Activated T-helper 17 cell treated with anti-CD3 and anti-CD28 coated beads, Interleukin-2, amount 50 U/mL, for 72 hours (primary cell): Measurements from ENCODE around the gene GPR171. TPM values are rescaled to one million over a fixed set of nuclear protein-coding genes. Genes with fewer than 3 reads are reported as not detected.
A peak's percentile ranks its signal among the peaks of the same experiment; 100 is the strongest.
"Not testable (repeated sequence)": the region's sequence is repeated elsewhere in the genome, so short reads cannot be mapped to it uniquely, and the experiment has no call there.

Experiments
- ATAC-seq: fragments of 150-1000 bp; cut with Tn5 transposase; replicated peaks from 2 replicates; pipeline ENCODE4 v1.10.0; 2021; ENCODE audit warnings: mild to moderate bottlenecking, moderate library complexity
- H3K27ac Mint-ChIP-seq: one replicate; pipeline ENCODE4 v1.8.0; 2022; ENCODE audit warnings: mixed read lengths
- H3K27me3 Mint-ChIP-seq: one replicate; pipeline ENCODE4 v1.8.0; 2022; ENCODE audit warnings: mixed read lengths
- H3K36me3 Mint-ChIP-seq: one replicate; pipeline ENCODE4 v1.8.0; 2022; ENCODE audit warnings: low read depth, mild to moderate bottlenecking, mixed read lengths
- H3K4me1 Mint-ChIP-seq: one replicate; pipeline ENCODE4 v1.8.0; 2022; ENCODE audit warnings: mixed read lengths
- H3K4me3 Mint-ChIP-seq: one replicate; pipeline ENCODE4 v1.8.0; 2022; ENCODE audit warnings: mild to moderate bottlenecking, mixed read lengths
- H3K9me3 Mint-ChIP-seq: one replicate; pipeline ENCODE4 v1.8.0; 2022; ENCODE audit warnings: mixed read lengths
- total RNA-seq, 2 donors: library from RNA; stranded (reverse); gene quantifications; one replicate each; pipeline ENCODE4 v1.2.3, GENCODE V29; 2022

GPR171 gene
- total RNA-seq, 2 donors from 2014 or later = 108 to 131 TPM

DNA sequence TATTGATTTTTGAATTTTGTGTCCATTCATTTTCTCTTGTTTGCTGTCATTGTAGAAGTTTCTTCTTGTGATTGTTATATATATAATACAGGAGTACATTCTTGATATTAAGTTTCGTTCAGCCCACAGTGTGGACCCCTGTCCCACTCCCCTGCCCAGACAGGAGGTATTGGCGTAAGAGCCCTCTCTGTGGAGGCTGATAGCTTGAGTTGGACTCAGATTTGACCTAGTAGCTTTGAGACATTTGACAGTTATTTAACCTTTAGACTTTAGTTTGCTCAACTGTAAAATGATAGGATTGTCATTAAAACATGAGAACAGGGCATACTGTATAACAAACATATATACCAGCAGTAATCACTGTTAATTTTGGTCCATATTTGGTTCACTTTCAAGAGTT, 27.1 kb downstream of the GPR171 start:
- Mint-ChIP-seq H3K4me1 (peaks cover 17% of the 10 kb centered on the region), H3K36me3 (no peaks in the 10 kb centered on the region), H3K4me3 (no peak overlapping the region), H3K27ac (no peak overlapping the region), H3K9me3 (no peaks in the 10 kb centered on the region), H3K27me3 (no peaks in the 10 kb centered on the region)
- no peak for ATAC-seq

DNA sequence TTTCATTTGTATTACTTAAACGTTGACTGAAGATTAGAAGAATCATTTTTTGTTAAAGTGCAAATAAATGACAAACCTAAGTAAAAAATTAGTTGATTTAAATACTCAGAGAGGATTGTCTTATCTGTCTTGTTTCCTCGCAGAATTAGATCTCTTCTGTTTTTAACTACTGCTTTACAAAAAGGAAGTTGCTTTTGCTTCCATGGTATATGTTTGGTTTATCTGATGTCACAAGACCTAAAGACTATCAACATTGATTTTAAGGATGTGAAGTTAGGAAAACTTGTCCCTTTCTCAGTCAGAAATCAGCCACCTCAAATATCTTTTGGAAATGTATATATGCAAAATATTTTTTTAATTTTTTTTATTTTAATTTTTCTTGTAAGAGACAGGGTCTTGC, 28.7 kb downstream of the GPR171 start:
- no peaks in the 10 kb centered on the region for H3K27me3 Mint-ChIP-seq
- ATAC-seq = no peak
- H3K27ac Mint-ChIP-seq = no peak overlapping the region
- H3K9me3 Mint-ChIP-seq = no peaks in the 10 kb centered on the region
- H3K36me3 Mint-ChIP-seq = no peaks in the 10 kb centered on the region
- H3K4me1 Mint-ChIP-seq = peaks cover 30% of the 10 kb centered on the region
- H3K4me3 Mint-ChIP-seq = no peak overlapping the region

DNA sequence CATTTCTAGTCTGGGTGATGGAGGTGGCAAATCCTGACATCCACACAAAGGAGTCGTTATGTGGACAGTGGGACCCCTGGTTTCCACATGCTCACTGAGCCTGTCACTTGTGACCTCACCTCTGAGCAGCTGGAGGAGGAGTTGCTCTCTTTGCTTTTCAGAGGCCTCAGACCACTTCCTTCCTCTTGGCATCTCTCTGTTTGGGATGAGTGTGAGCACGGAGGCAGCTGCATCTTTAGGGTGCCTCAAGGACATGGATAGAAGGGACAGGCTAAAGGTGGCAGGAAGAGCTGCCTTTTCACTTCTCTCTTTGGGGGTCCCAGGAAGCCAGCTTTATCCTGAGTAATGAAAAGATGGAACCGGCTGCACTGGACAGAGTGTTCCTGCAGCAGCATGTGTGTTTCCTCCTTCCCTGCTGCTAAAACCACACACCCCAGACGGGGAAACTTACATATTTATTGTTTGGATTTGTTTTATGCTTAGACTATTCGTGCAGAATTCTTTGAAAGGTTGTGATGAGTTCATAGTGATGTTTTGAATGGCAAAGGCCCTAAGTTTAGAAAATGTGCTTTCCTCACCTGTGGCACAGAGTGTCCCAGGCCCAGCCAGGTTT, 31.8 kb downstream of the GPR171 start:
- peak overlapping the region; percentile 80 for H3K27ac Mint-ChIP-seq
- H3K9me3 Mint-ChIP-seq = no peaks in the 10 kb centered on the region
- peaks cover 30% of the 10 kb centered on the region for H3K4me1 Mint-ChIP-seq
- peak overlapping the region; percentile 78 for H3K4me3 Mint-ChIP-seq
- ATAC-seq = peak; percentile 77
- no peaks in the 10 kb centered on the region for H3K27me3 Mint-ChIP-seq
- no peaks in the 10 kb centered on the region for H3K36me3 Mint-ChIP-seq

DNA sequence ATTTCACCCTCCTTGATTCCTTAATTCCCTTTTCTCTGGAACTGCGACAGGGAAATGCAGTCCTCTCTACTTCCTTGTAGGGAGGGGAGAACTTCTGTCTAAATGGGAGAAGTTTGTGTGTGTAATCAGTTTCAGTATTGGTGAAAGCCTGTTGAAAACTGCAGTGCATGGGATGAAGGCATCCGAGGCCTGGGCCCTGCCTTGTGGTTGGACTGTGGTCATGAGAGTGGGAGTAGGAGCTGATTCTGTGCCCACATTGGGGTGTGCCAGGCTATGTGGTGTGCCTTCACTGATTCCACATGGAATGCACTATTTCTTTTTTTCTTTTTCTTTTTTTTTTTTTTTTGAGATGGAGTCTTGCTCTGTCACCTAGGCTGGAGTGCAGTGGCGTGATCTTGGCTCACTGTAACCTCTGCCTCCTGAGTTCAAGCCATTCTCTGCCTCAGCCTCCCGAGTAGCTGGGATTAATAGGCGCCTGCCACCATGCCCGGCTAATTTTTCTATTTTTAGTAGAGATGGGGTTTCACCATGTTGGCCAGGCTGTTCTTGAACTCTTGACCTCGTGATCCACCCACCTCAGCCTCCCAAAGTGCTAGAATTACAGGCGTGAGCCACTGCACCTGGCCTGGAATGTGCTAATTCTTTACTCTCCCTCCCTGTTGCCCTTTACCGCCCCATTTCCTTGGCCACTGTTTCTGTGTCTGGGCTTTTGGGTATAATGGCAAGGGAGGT, 32.9 kb downstream of the GPR171 start:
- Mint-ChIP-seq H3K4me1 (peaks cover 30% of the 10 kb centered on the region), H3K4me3 (peak overlapping the region; percentile 78), H3K27ac (peak overlapping the region; percentile 80)
- not testable (repeated sequence) for H3K9me3 Mint-ChIP-seq, H3K36me3 Mint-ChIP-seq, H3K27me3 Mint-ChIP-seq
- ATAC-seq = peak; percentile 73

DNA sequence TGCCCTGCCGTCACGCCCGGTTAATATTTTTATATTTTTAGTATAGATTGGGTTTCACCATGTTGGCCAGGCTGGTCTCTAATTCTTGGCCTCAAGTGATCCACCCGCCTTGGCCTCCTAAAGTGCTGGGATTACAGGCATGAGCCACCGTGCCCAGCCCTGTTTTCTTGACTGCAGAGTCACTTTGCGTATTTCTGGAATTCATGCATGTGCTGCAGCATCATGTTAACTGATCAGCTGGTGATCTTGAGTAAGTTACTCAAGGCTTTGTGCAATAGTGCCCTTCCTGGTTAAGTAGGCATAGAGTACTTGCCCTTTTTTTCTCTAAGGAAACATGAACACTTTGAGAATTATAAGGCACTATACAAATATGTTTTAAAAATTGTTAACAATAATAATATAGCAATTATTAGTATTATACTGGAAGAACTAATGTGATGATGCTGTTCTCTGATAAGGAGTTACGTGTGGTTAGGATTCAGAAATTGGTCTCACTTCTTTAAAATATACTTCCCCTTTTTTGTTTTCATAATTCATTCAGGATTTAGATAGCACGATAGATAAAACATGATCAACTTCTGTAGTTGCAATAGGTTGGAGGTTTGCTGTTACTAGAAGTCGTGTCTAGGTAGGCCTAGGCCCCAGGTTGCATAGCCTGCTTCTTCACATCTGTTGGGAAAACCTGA, 33.6 kb downstream of the GPR171 start:
- H3K36me3 Mint-ChIP-seq = no peaks in the 10 kb centered on the region
- ATAC-seq = peak; percentile 20
- peak overlapping the region; percentile 78 for H3K4me3 Mint-ChIP-seq
- H3K9me3 Mint-ChIP-seq = no peaks in the 10 kb centered on the region
- H3K27ac Mint-ChIP-seq = peak overlapping the region; percentile 80
- peaks cover 30% of the 10 kb centered on the region for H3K4me1 Mint-ChIP-seq
- no peaks in the 10 kb centered on the region for H3K27me3 Mint-ChIP-seq

DNA sequence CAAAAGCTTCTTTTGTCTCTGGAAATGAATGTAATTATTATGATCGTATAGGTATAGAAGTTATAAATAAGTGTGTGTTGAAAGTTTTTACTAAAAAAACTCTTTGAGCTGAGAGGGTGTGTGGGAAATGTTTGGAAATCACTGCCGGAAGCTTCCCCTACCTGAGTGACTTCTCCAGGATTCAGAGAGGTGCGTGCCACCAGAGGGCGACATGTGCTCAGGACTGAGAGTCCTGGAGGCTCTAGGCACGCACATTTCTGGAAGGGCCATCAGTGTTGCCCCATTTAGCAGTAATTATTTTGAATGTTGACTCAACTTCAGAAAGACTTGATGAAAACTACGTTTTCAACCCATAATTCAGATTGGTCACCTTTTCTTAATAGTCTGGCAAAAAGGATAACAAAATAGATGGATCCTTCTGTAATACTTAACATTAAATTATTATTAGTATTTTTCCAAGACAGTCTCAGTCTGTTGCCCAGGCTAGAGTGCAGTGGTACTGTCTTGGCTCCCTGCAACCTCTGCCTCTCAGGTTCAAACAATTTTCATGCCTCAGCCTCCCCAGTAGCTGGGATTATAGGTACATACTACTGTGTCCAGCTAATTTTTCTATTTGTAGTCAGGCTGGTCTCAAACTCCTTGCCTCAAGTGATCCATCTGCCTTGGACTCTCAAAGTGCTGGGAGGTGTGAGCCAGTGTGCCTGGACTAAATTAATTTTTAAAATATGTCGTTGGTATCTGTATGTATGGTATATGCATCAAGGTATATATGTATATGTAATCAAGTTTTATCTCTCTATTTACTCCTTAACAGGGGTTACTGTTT, 34.5 kb downstream of the GPR171 start:
- no peaks in the 10 kb centered on the region for H3K9me3 Mint-ChIP-seq
- no peaks in the 10 kb centered on the region for H3K36me3 Mint-ChIP-seq
- no peak overlapping the region for H3K27ac Mint-ChIP-seq
- peaks cover 30% of the 10 kb centered on the region for H3K4me1 Mint-ChIP-seq
- ATAC-seq = peak; percentile 64
- no peak overlapping the region for H3K4me3 Mint-ChIP-seq
- no peaks in the 10 kb centered on the region for H3K27me3 Mint-ChIP-seq

DNA sequence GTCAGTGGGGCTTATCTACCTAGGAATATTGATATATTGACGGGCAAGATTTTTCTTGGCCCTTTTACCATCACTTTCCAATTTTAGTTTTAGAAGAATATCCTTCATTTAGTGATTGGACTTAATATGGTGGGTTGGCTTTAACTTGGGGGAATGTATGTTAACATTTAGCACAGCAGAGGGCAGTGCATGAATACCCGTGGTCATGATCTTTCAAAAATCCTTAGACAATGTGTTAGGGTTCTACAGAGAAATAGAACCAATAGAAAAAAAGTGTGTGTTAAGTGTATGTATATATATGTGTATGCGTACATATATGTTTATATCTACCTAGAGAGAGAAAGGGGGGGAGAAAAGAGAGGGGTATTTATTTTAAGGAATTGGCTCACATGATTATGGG, 36.9 kb downstream of the GPR171 start:
- no peaks in the 10 kb centered on the region for H3K9me3 Mint-ChIP-seq
- H3K4me1 Mint-ChIP-seq = peaks cover 16% of the 10 kb centered on the region
- H3K27me3 Mint-ChIP-seq = peaks cover 4% of the 10 kb centered on the region
- no peaks in the 10 kb centered on the region for H3K36me3 Mint-ChIP-seq
- no peak overlapping the region for H3K4me3 Mint-ChIP-seq
- ATAC-seq = no peak
- H3K27ac Mint-ChIP-seq = no peak overlapping the region

DNA sequence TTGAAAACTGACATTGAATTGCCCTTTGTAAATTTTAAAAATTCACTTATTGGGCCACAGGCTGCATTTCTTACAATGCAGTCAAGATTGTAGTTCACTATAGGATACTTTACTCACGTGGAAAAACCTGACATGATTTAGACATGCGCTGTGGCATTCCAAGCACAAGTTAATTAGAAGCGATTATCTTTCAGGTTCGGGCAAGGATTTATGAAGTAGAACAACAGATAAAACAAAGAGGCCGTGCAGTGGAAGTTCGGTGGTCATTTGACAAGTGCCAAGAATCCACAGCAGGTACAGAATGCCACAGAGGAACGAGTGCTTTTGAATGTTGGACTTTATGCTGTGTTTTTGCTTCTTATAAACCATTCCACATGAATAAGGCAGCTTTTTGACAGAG, 37.8 kb downstream of the GPR171 start:
- Mint-ChIP-seq H3K27ac (no peak overlapping the region), H3K4me3 (no peak overlapping the region), H3K9me3 (no peaks in the 10 kb centered on the region), H3K27me3 (peaks cover 8% of the 10 kb centered on the region), H3K4me1 (peaks cover 7% of the 10 kb centered on the region), H3K36me3 (no peaks in the 10 kb centered on the region)
- no peak for ATAC-seq

DNA sequence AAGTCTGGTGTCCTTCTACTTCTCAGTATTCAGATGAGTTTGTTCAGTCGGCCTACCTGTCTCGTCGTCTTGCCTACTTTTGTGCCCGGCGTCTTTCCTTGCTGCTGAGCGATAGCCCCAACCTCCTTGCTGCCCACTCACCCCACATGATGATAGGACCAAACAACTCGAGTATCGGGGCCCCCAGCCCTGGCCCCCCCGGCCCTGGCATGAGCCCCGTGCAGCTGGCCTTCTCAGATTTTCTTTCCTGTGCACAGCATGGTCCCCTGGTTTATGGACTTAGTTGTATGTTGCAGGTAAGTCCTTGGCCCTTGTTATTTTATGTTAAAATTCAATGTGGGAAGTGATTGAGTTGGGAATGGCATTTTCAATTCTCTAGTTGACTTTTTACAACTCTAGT, 43.2 kb downstream of the GPR171 start:
- H3K27me3 Mint-ChIP-seq = peaks cover 8% of the 10 kb centered on the region
- no peak for ATAC-seq
- no peak overlapping the region for H3K27ac Mint-ChIP-seq
- no peaks in the 10 kb centered on the region for H3K36me3 Mint-ChIP-seq
- no peak overlapping the region for H3K4me3 Mint-ChIP-seq
- no peaks in the 10 kb centered on the region for H3K4me1 Mint-ChIP-seq
- H3K9me3 Mint-ChIP-seq = no peaks in the 10 kb centered on the region

DNA sequence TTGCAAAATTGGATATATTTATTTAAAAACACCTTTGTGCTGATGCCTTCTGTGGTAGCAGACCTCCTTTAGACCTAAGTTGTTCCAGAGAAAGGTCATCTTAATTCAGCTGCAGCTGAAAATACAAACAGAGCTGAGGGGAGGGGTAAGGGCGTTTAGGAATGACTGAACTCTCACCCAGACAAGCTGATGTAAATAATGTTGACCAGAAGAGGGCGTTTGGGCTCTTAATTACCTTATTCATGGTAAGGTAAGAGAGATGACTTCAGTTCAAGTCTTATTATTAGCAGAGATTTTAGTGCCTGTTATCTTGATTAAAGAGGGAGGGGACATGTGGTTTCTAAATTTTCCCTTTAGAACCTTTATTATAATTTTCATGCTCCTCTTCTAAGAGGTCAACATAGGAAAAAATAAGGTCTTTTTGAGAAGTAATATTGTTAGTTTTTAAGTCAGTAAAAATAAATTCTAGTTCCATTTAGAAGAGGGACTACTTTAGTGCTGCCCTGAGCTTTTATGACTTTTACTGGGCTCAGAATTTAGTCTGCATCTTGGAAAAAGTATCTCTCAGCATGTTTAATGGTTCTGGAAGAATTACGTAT, 46.3 kb downstream of the GPR171 start:
- Mint-ChIP-seq H3K4me1 (no peaks in the 10 kb centered on the region), H3K9me3 (no peaks in the 10 kb centered on the region), H3K27me3 (peaks cover 7% of the 10 kb centered on the region), H3K36me3 (no peaks in the 10 kb centered on the region), H3K27ac (no peak overlapping the region), H3K4me3 (no peak overlapping the region)
- ATAC-seq = peak; percentile 71

DNA sequence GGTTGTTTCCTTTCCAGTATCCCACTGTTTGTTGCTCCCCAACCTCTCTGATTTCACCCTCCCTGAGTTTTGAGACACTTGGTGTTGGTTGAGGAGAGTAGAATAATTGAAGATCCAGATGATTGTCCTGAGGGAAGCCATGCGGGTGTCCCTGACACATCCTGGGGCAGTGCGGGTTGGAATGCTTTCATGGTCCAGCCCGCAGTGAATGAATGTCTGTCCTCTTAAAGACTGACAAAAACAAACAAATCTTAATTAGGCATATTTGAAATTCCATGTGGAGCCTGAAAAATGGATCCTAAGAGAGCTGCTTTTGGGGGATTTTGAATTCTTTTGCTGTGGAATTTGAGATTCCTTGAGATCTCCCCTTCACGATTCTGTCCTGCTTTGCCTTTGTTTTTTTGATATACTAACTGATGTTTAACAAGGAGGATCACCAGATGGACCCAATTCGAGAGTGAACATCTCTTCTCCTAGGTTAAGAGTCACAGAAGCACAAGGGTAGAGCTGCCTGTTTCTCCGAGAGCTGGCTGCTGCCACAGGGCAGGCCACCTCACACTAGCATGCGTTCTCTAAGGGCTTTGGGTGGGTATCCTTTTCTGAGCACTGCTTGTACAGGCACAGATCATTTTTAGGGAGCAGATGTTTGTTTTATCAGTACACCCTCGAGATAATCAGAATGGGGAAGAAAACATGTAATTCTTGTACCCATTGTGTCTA, 47.4 kb downstream of the GPR171 start:
- H3K9me3 Mint-ChIP-seq = no peaks in the 10 kb centered on the region
- H3K27ac Mint-ChIP-seq = no peak overlapping the region
- H3K27me3 Mint-ChIP-seq = no peaks in the 10 kb centered on the region
- H3K4me3 Mint-ChIP-seq = no peak overlapping the region
- H3K36me3 Mint-ChIP-seq = no peaks in the 10 kb centered on the region
- no peaks in the 10 kb centered on the region for H3K4me1 Mint-ChIP-seq
- no peak for ATAC-seq

DNA sequence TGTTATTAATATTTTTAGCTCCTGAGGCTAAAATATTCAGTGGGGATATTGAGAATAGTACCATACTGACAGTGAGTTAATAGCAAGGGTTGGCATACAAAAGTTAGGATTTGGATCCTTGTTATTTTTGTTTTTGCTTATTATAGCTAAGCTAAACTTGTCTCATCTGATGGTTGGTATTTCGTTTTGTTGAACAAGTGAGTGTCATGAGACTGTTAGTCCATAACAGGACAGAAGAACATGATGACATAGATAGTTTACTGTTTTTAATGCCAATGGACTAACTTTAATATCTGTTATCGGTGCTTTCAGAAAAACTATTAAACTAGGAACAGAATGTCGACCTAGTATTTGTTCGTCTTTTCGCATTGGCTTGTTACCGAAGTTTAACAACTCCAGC, 48.5 kb downstream of the GPR171 start:
- no peak for ATAC-seq
- H3K27ac Mint-ChIP-seq = no peak overlapping the region

DNA sequence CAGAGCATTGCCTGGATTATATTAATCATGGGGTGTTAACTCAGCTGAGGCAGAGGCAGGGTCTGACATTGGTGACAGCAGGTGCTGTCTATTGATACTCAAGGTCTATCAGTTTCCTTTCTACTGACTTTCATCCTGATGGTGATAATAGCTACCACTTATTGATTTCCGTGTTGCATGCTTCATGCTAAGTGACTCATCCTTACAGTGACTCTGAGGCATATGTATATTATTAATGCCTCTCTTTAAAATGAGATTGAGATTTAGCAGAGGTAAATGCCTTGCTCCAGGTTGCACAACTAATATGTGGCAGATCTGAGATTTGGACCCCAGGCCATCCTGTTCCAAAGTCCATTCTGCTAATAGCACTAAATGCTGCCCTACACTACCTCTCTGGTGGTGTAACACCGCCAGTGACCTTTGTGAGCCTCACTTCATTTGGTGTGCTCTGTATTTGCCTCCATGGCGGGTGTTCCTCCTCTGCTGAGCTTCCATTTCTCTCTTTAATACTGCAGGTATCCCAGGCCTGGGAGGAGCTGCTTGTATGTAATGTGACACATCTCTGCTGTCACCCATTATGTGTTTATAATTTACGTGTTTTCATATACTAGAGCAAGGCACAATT, 50.4 kb downstream of the GPR171 start:
- H3K4me3 Mint-ChIP-seq = no peak overlapping the region
- H3K36me3 Mint-ChIP-seq = no peaks in the 10 kb centered on the region
- no peak overlapping the region for H3K27ac Mint-ChIP-seq
- no peaks in the 10 kb centered on the region for H3K4me1 Mint-ChIP-seq
- H3K27me3 Mint-ChIP-seq = peaks cover 3% of the 10 kb centered on the region
- H3K9me3 Mint-ChIP-seq = no peaks in the 10 kb centered on the region
- no peak for ATAC-seq

More for the DNA sequence above, 48.5 kb downstream of the GPR171 start:
- H3K4me3 Mint-ChIP-seq = no peak overlapping the region
- no peaks in the 10 kb centered on the region for H3K27me3 Mint-ChIP-seq
- no peaks in the 10 kb centered on the region for H3K9me3 Mint-ChIP-seq
- no peaks in the 10 kb centered on the region for H3K4me1 Mint-ChIP-seq
- no peaks in the 10 kb centered on the region for H3K36me3 Mint-ChIP-seq
